HepG2 (cell line): Measurements from ENCODE around the gene ALCAM. TPM values are rescaled to one million over a fixed set of nuclear protein-coding genes. Genes with fewer than 3 reads are reported as not detected.
A peak's percentile ranks its signal among the peaks of the same experiment; 100 is the strongest.

Source experiments
- ATAC-seq: fragments of 200-7000 bp; cut with Tn5 transposase; 3 replicates; pipeline ENCODE4 v1.9.1; 2020; ENCODE audit warnings: mild to moderate bottlenecking, moderate library complexity
- BruUV-seq: library from RNA; stranded (reverse); fragments of 400-500 nt; replicated peaks from 2 replicates; lab custom pipeline; 2021; lab: Mats Ljungman, UMichigan
- CTCF ChIA-PET: fragments of 300-600 bp; formaldehyde crosslinking; extraction: SDS; loops from one replicate; lab custom pipeline; 2021; ENCODE audit warnings: low total read pairs, inconsistent platforms, low intra/inter-chr PET ratio; lab: Yijun Ruan, JAX
- POLR2A ChIA-PET: fragments of 350-600 bp; sonication (Branson Sonifier 250); formaldehyde crosslinking; loops from one replicate; lab custom pipeline; 2020; ENCODE audit warnings: antibody characterized with exemption, inconsistent platforms; lab: Yijun Ruan, JAX
- DNase-seq: peaks from one replicate; pipeline ENCODE4 v3.0.0-alpha.2; 2015; ENCODE audit warnings: low spot score
- FAIRE-seq: peaks from 3 replicates; lab custom pipeline; 2011; peaks lifted over from hg19 to GRCh38; lab: Jason Lieb, UNC
- H2AFZ ChIP-seq: one replicate; pipeline ENCODE4 v1.6.1; 2011; ENCODE audit warnings: low read length, inconsistent platforms
- H3K27ac ChIP-seq: fragments of 300-600 bp; 3 replicates; pipeline ENCODE4 v1.8.0; 2011; ENCODE audit warnings: mixed run types, mild to moderate bottlenecking, mixed read lengths, low read length, inconsistent platforms; ENCODE audit not compliant: insufficient read depth; ENCODE audit errors: extremely low read length
- H3K27me3 ChIP-seq, 2 experiments: fragments of 200-600 bp in 1 of 2; 2 replicates in 1 of 2; 3 replicates in 1 of 2; pipeline versions ENCODE4 v1.6.0 to v1.8.0; 2011; ENCODE audit warnings: low read length in 2 of 2, mild to moderate bottlenecking in 2 of 2, moderate library complexity in 2 of 2, inconsistent platforms in 1 of 2; ENCODE audit not compliant: insufficient read depth in 2 of 2, control insufficient read depth in 1 of 2
- H3K36me3 ChIP-seq, 2 experiments: fragments of 200-600 bp in 1 of 2; replicated peaks in 1 of 2; 2 replicates in 1 of 2; 3 replicates in 1 of 2; pipeline versions ENCODE4 v1.5.1 to v1.8.0; 2011; ENCODE audit warnings: low read length in 2 of 2, inconsistent platforms in 1 of 2; ENCODE audit not compliant: insufficient read depth in 2 of 2, control insufficient read depth in 1 of 2
- H3K4me1 ChIP-seq: 2 replicates; pipeline ENCODE4 v1.5.1; 2012; ENCODE audit warnings: low read length, inconsistent platforms; ENCODE audit not compliant: insufficient read depth
- H3K4me2 ChIP-seq: 2 replicates; pipeline ENCODE4 v1.6.0; 2011; ENCODE audit warnings: low read depth, low read length, inconsistent platforms
- H3K4me3 ChIP-seq, 3 experiments: fragments of 200-600 bp in 1 of 3; sonication (generic), shearing (Covaris generic) in 1 of 3; replicated peaks in 1 of 3; 2 replicates each; pipeline ENCODE4 v1.5.1; 2011 to 2016; ENCODE audit warnings: low read length in 3 of 3, inconsistent platforms in 2 of 3, low read depth in 2 of 3, mild to moderate bottlenecking in 2 of 3, control low read depth in 1 of 3, mixed read lengths in 1 of 3; ENCODE audit not compliant: insufficient read depth in 1 of 3
- H3K79me2 ChIP-seq: one replicate; pipeline ENCODE4 v1.6.1; 2011; ENCODE audit warnings: low read length, inconsistent platforms; ENCODE audit not compliant: insufficient read depth
- H3K9ac ChIP-seq: 2 replicates; pipeline ENCODE4 v1.6.0; 2011; ENCODE audit warnings: mild to moderate bottlenecking, low read depth, low read length, inconsistent platforms; ENCODE audit not compliant: insufficient read depth
- H3K9me3 ChIP-seq: 2 replicates; pipeline ENCODE4 v1.5.1; 2012; ENCODE audit warnings: mild to moderate bottlenecking, low read length
- H4K20me1 ChIP-seq: 2 replicates; pipeline ENCODE4 v1.6.0; 2011; ENCODE audit warnings: inconsistent platforms, mild to moderate bottlenecking, low read length, moderate library complexity; ENCODE audit not compliant: insufficient read depth
- ELF4 ChIP-seq: sonication (generic); formaldehyde crosslinking; IDR thresholded peaks from 2 replicates; pipeline ENCODE4 v1.5.0; 2020; ENCODE audit warnings: missing genetic modification reagents, mild to moderate bottlenecking, moderate library complexity, borderline replicate concordance
- FLYWCH1 ChIP-seq: sonication (generic); formaldehyde crosslinking; IDR thresholded peaks from 2 replicates; pipeline ENCODE4 v1.8.1; 2023; ENCODE audit warnings: mild to moderate bottlenecking, missing genetic modification reagents
- FOXP4 ChIP-seq: sonication (generic); formaldehyde crosslinking; IDR thresholded peaks from 2 replicates; pipeline ENCODE4 v1.4.0; 2020; ENCODE audit warnings: missing genetic modification reagents
- MLLT10 ChIP-seq: sonication (generic); formaldehyde crosslinking; IDR thresholded peaks from 2 replicates; pipeline ENCODE4 v1.4.0; 2020; ENCODE audit warnings: missing genetic modification reagents
- MXI1 ChIP-seq: IDR thresholded peaks from 3 replicates; pipeline ENCODE4 v1.6.1; 2012; ENCODE audit warnings: low read depth, low read length, inconsistent platforms, borderline replicate concordance
- NFE2L2 ChIP-seq: fragments of 150-350 bp; IDR thresholded peaks from 2 replicates; pipeline ENCODE4 v1.6.1; 2014; ENCODE audit warnings: low read length
- NFKB2 ChIP-seq: sonication (generic); formaldehyde crosslinking; IDR thresholded peaks from 2 replicates; pipeline ENCODE4 v1.4.0; 2020; ENCODE audit warnings: missing genetic modification reagents, borderline replicate concordance
- NR2F6 ChIP-seq, 2 experiments: IDR thresholded peaks; 2 replicates each; pipeline ENCODE4 v1.6.1; 2016; ENCODE audit warnings: antibody characterized with exemption in 1 of 2, mild to moderate bottlenecking in 1 of 2
- RAD51 ChIP-seq: fragments of 450-650 bp; IDR thresholded peaks from 2 replicates; pipeline ENCODE4 v1.6.1; 2016; ENCODE audit warnings: borderline replicate concordance
- SRF ChIP-seq: IDR thresholded peaks from 2 replicates; pipeline ENCODE4 v1.6.1; 2011; ENCODE audit warnings: mild to moderate bottlenecking, low read depth, low read length, moderate library complexity
- TCF7L2 ChIP-seq: IDR thresholded peaks from 2 replicates; pipeline ENCODE4 v1.6.1; 2011; ENCODE audit warnings: mild to moderate bottlenecking, low read depth, low read length, moderate library complexity
- ZNF607 ChIP-seq: sonication (generic); formaldehyde crosslinking; IDR thresholded peaks from 2 replicates; pipeline ENCODE4 v1.5.1; 2020; ENCODE audit warnings: missing genetic modification reagents, mild to moderate bottlenecking, borderline replicate concordance
- ZNF879 ChIP-seq: sonication (generic); formaldehyde crosslinking; IDR thresholded peaks from 2 replicates; pipeline ENCODE4 v1.8.1; 2023; ENCODE audit warnings: missing genetic modification reagents
- ZSCAN22 ChIP-seq: sonication (generic); formaldehyde crosslinking; IDR thresholded peaks from 2 replicates; pipeline ENCODE4 v1.4.0; 2020; ENCODE audit warnings: mild to moderate bottlenecking, missing genetic modification reagents
- WGBS: methylation state at CpG from one replicate; pipeline ENCODE4 v1.1.6; 2017; ENCODE audit warnings: low lambda C conversion rate; 5-methylcytosine and 5-hydroxymethylcytosine counted together
- in situ Hi-C: cut with HindIII; loops from 2 replicates; pipeline ENCODE4 v1.10.0; 2017; ENCODE audit warnings: low pct_unique_long_range_greater_than_20kb; ENCODE audit not compliant: extremely low pct_ligation_motif_present
- intact Hi-C: fragments of 100-400 bp; cut with micrococcal nuclease; formaldehyde crosslinking; loops from one replicate; pipeline ENCODE4 v1.10.0; 2022; ENCODE audit not compliant: unreplicated experiment
- polyA plus RNA-seq, 8 experiments: library from polyadenylated mRNA; depleted of rRNA in 3 of 8; stranded (reverse) in 7 of 8; unstranded in 1 of 8; fragments of >200 nt; fragmentation: Illumina TruSeq in 4 of 8; extraction: Trizol in 4 of 8; gene quantifications; 2 replicates each; pipeline versions ENCODE4 v1.2.1 to v1.2.3, GENCODE V29; 2011 to 2016; ENCODE audit warnings: low read depth in 4 of 8, missing spikeins in 1 of 8, mixed read lengths in 1 of 8; ENCODE audit not compliant: insufficient read depth in 1 of 8
- total RNA-seq, 5 experiments: library from RNA; depleted of rRNA; stranded (reverse); fragments of >200 nt; fragmentation: Illumina TruSeq; extraction: Trizol; gene quantifications; 2 replicates each; pipeline ENCODE4 v1.2.3, GENCODE V29; 2016; ENCODE audit warnings: low read depth in 1 of 5
- TF ChIP-seq, protein P1 (sequence below): IDR thresholded peaks from 2 replicates; pipeline ENCODE4 v1.6.1; 2016; ENCODE audit warnings: mild to moderate bottlenecking
- TF ChIP-seq, protein P2 (sequence below): sonication (generic); formaldehyde crosslinking; IDR thresholded peaks from 2 replicates; pipeline ENCODE4 v1.5.0; 2020; ENCODE audit warnings: missing genetic modification reagents
- TF ChIP-seq, protein P3 (sequence below), 2 experiments: fragments of 450-650 bp in 1 of 2; sonication (generic) in 1 of 2; formaldehyde crosslinking; IDR thresholded peaks; 2 replicates each; pipeline versions ENCODE4 v1.5.0 to v1.8.0; 2020 to 2022; ENCODE audit warnings: mild to moderate bottlenecking in 1 of 2, missing genetic modification reagents in 1 of 2

The ALCAM gene
- total and polyA plus RNA-seq, 2 of the 13 experiments (the other 11 are each of a cell fraction or from before 2014, with no cell fraction given), result 26.0 to 33.1 TPM

- TF ChIP-seq, protein P1, sequence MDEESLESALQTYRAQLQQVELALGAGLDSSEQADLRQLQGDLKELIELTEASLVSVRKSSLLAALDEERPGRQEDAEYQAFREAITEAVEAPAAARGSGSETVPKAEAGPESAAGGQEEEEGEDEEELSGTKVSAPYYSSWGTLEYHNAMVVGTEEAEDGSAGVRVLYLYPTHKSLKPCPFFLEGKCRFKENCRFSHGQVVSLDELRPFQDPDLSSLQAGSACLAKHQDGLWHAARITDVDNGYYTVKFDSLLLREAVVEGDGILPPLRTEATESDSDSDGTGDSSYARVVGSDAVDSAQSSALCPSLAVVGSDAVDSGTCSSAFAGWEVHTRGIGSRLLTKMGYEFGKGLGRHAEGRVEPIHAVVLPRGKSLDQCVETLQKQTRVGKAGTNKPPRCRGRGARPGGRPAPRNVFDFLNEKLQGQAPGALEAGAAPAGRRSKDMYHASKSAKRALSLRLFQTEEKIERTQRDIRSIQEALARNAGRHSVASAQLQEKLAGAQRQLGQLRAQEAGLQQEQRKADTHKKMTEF (CRISPR knock-in tag), result no peak
- TF ChIP-seq, protein P2, sequence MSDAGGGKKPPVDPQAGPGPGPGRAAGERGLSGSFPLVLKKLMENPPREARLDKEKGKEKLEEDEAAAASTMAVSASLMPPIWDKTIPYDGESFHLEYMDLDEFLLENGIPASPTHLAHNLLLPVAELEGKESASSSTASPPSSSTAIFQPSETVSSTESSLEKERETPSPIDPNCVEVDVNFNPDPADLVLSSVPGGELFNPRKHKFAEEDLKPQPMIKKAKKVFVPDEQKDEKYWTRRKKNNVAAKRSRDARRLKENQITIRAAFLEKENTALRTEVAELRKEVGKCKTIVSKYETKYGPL (CRISPR knock-in tag), result no peak
- TF ChIP-seq NFKB2 (CRISPR knock-in tag) (no peak), MXI1 (no peak), FLYWCH1 (no peak), TCF7L2 (no peak), NFE2L2 (no peak)
Observed at GRCh38 chr3:105385819-105386508, 19.3 kb downstream of the ALCAM start (continued).

DNA sequence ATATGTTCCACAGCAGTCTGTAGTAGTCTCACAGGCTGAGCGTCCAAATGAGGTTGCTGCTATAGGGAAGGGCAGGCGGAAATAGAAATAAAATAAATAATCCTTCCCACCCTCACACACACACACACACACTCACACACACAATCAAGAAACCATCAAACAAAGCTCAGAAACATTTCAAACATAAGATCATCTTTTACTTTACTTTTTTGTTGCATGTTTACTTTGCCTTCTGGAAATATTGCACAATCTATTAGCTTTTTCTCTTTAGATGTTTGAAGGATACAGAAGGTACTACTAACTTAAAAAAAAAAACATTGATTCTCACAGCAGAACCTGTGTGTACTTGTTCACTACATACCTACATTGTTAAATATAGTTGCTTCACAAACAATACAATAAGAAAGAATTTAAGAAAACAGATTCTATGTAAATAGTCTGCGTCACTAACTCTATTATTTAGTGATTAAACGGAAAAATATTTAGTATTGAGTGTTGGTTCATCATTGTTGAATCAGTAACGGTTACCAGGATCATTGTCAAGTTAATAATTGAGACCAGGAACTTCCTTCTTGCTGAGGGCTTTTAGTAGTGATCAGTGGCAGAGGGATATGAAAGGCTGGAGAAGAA is 20.5 kb downstream of the ALCAM start:
- no peaks in the 10 kb centered on the region for H3K36me3 ChIP-seq
- peak overlapping the region; percentile 62 for H3K9ac ChIP-seq
- H2AFZ ChIP-seq, result no peak overlapping the region
- no peaks in the 10 kb centered on the region for H3K27me3 ChIP-seq
- peak overlapping the region in 1 of 3 experiments; percentile 11; a peak in 2 of 6 replicates for H3K4me3 ChIP-seq
- H3K27ac ChIP-seq, result peak overlapping the region; percentile 71
- intact Hi-C loops (loop anchor here (1.0 to 5.0 kb wide), 4 partner anchors 21 to 130 kb away; partner anchors contain the start of gene ALCAM), in situ Hi-C loops (no loop called here)
- no peaks in the 10 kb centered on the region for H4K20me1 ChIP-seq
- CTCF ChIA-PET, result interaction anchor here (0.8 kb wide), 2 partner anchors 17 to 116 kb away, joined by 3 to 4 read pairs; no protein-coding TSS in a partner anchor
- peak; percentile 97 for ATAC-seq
- peaks cover 62% of the 10 kb centered on the region for H3K79me2 ChIP-seq
- peak; percentile 93 for DNase-seq
- POLR2A ChIA-PET, result interaction anchor here (0.9 to 2.8 kb wide), 5 partner anchors 19 to 119 kb away, joined by 3 to 53 read pairs (median 4); partner anchors contain the start of gene ALCAM
- H3K4me1 ChIP-seq, result peaks cover 38% of the 10 kb centered on the region
- 4% methylated on average over 5 of the region's 5 CpGs for WGBS
- peak overlapping the region; percentile 58 for H3K4me2 ChIP-seq
- peak; percentile 59 for FAIRE-seq
- peaks cover 21% of the 10 kb centered on the region for H3K9me3 ChIP-seq
- no TSS peak for BruUV-seq
- no peak for TF ChIP-seq MLLT10 (CRISPR knock-in tag)
- TF ChIP-seq FOXP4, result peak; percentile 96
- peak; percentile 62 for TF ChIP-seq NR2F6 (IDR thresholded peaks at IDR 0.05)
- TF ChIP-seq NR2F6 (CRISPR knock-in tag; IDR thresholded peaks at IDR 0.05), result peak; percentile 61
- TF ChIP-seq ZSCAN22 (CRISPR knock-in tag), result no peak
- TF ChIP-seq SRF, result no peak
- TF ChIP-seq RAD51, result no peak
- TF ChIP-seq ZNF879 (CRISPR knock-in tag), result no peak
- no peak for TF ChIP-seq ZNF607 (CRISPR knock-in tag)
- peak; percentile 68; the same call in 1 of the 2 replicates for TF ChIP-seq ELF4 (CRISPR knock-in tag)
- TF ChIP-seq, protein P3, sequence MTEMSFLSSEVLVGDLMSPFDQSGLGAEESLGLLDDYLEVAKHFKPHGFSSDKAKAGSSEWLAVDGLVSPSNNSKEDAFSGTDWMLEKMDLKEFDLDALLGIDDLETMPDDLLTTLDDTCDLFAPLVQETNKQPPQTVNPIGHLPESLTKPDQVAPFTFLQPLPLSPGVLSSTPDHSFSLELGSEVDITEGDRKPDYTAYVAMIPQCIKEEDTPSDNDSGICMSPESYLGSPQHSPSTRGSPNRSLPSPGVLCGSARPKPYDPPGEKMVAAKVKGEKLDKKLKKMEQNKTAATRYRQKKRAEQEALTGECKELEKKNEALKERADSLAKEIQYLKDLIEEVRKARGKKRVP (CRISPR knock-in tag; IDR thresholded peaks at IDR 0.05), result peak in 1 of 2 experiments; percentile 80; a peak in 2 of 4 replicates
